Measurements from ENCODE around the gene RAB3GAP1.

- TF ChIP-seq CTCF (IDR thresholded peaks at IDR 0.05; ENCODE audit: low read depth, low read length) (no peak), POLR2A (IDR thresholded peaks at IDR 0.05; ENCODE audit: extremely low read depth, insufficient read length) (no peak)
Observed at GRCh38 chr2:135048122-135048521, 4.0 kb upstream of the RAB3GAP1 start.

All from NB4 (cell line).